Prostate gland (tissue), 2 donors: ENCODE measurements around the gene FRG2B. TPM values are rescaled to one million over a fixed set of nuclear protein-coding genes. Genes with fewer than 3 reads are reported as not detected.
"Not testable (repeated sequence)": the region's sequence is repeated elsewhere in the genome, so short reads cannot be mapped to it uniquely, and the experiment has no call there.

Experiments
- DNase-seq: peaks from one replicate; pipeline ENCODE4 v3.0.0-alpha.2; 2019; ENCODE audit warnings: low spot score
- H3K27ac ChIP-seq, 2 donors: fragments of 200-600 bp; sonication (generic); 2 replicates each; pipeline ENCODE4 v1.5.1; 2017 to 2019
- H3K27me3 ChIP-seq: fragments of 200-600 bp; sonication (generic); replicated peaks from 2 replicates; pipeline ENCODE4 v1.5.1; 2019; ENCODE audit not compliant: insufficient read depth
- H3K36me3 ChIP-seq, 2 donors: fragments of 200-600 bp; sonication (generic); 1 replicate in 1 of 2; 2 replicates in 1 of 2; pipeline versions ENCODE4 v1.5.1 to v1.8.1; 2017 to 2019
- H3K4me1 ChIP-seq: fragments of 200-600 bp; sonication (generic); replicated peaks from 2 replicates; pipeline ENCODE4 v1.5.1; 2019
- H3K4me3 ChIP-seq, 2 donors: fragments of 200-600 bp; sonication (generic); 2 replicates each; pipeline ENCODE4 v1.5.1; 2017 to 2019
- H3K9me3 ChIP-seq: fragments of 200-600 bp; sonication (generic); 2 replicates; pipeline ENCODE4 v1.5.1; 2017
- CTCF ChIP-seq, 4 experiments: fragments of 200-600 bp in 2 of 4; fragments of 450-650 bp in 2 of 4; sonication (generic) in 2 of 4; IDR thresholded peaks; 1 replicate in 3 of 4; 2 replicates in 1 of 4; pipeline ENCODE4 v1.5.1; 2016 to 2019; ENCODE audit warnings: antibody characterized with exemption in 4 of 4, mild to moderate bottlenecking in 2 of 4, moderate library complexity in 2 of 4
- POLR2A ChIP-seq: fragments of 450-650 bp; IDR thresholded peaks from one replicate; pipeline ENCODE4 v1.6.1; 2016; ENCODE audit warnings: antibody characterized with exemption, mild to moderate bottlenecking
- POLR2AphosphoS5 ChIP-seq: sonication (generic); formaldehyde crosslinking; IDR thresholded peaks from one replicate; pipeline ENCODE4 v1.6.1; 2017; ENCODE audit warnings: antibody characterized with exemption
- WGBS: methylation state at CpG from one replicate; pipeline ENCODE4 v1.1.5; 2018; 5-methylcytosine and 5-hydroxymethylcytosine counted together
- intact Hi-C: fragments of 100-400 bp; cut with DNase I; formaldehyde crosslinking; loops from one replicate; pipeline ENCODE4 v1.14.2; 2022
- total RNA-seq, 2 donors: library from RNA; depleted of rRNA; stranded (reverse); fragments of >200 nt; gene quantifications; one replicate each; pipeline ENCODE4 v1.1.0, GENCODE V29; 2016

Gene FRG2B
- total RNA-seq, 2 donors from 2014 or later: not detected

GRCh38 chr10:133590970-133591359 lies 35.6 kb downstream of the FRG2B start:
- Histone ChIP-seq H3K4me3 (no peak overlapping the region), H3K27me3 (peaks cover 4% of the 10 kb centered on the region), H3K4me1 (no peaks in the 10 kb centered on the region), H3K9me3 (no peaks in the 10 kb centered on the region), H3K36me3 (no peaks in the 10 kb centered on the region), H3K27ac (no peak overlapping the region)
- TF ChIP-seq POLR2A (no peak), CTCF (IDR thresholded peaks at IDR 0.05) (no peak), POLR2AphosphoS5 (no peak)
- intact Hi-C loops: no loop called here
- no peak for DNase-seq
- 79% methylated on average over 10 of the region's 10 CpGs for WGBS

DNA sequence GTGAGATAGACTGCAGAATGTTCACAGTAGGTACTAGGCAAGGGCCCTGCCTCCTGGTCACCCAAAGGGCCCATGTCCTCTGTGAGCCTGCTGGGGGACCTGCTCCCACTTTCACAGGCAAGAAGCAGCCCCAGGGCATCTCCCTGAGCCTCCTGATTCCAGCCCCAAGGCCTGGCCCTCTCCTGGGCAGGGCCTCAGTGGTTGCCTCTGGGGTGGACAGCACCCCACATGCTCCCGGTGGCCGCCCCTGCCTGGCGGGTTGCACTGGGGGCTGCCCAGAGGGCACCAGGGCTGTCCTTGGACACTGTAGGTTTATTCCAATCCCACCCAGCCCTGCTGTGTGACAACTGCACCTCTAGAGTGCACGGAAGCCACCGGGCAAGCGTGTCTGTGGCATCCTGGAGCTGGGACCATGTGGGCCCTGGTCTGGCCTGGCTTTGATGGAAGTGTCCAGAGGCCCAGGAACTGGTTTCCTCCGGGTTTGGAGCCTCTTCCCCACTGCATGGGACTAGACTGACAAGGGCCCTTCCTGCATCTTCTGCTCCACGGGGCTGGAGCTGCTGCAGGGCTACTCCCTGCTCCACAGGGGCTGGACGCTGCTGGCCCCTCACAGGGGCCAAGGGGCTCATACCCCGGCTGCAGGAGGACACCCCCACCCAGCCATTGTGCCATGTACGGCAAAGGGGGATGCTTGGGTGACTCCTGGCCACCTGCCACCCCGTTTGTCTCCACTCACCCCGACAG lies 36.2 kb downstream of the FRG2B start:
- H3K27me3 ChIP-seq: peaks cover 4% of the 10 kb centered on the region
- H3K27ac ChIP-seq: no peak overlapping the region
- H3K9me3 ChIP-seq: no peaks in the 10 kb centered on the region
- H3K4me3 ChIP-seq: no peak overlapping the region
- no peak for TF ChIP-seq POLR2AphosphoS5
- no peak for TF ChIP-seq CTCF (IDR thresholded peaks at IDR 0.05)
- TF ChIP-seq POLR2A: no peak
- intact Hi-C loops: no loop called here
- H3K36me3 ChIP-seq: no peaks in the 10 kb centered on the region
- WGBS: 87% methylated on average over 11 of the region's 13 CpGs
- H3K4me1 ChIP-seq: no peaks in the 10 kb centered on the region
- no peak for DNase-seq

DNA sequence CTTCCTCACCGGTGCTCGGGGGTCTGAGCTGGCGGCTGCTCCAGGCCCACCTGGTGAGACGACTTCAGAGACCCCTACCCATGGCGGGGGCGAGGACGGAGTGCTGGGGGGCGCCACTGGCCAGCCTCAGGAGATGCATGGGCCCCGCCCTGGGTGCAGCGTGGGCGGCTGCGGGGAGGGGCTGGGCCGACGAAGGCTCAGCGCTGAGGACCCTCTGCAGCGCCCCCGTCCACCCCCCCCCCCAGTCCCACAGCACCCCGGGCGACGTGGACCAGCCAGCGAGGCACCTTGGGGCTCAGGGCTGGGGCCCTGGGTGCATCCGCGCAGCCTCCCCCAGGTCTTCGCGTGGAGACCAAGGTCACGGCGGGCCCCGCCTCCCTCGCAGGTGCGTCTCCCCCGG lies 49.6 kb downstream of the FRG2B start:
- H3K36me3 ChIP-seq, DNase-seq, H3K4me1 ChIP-seq, H3K27ac ChIP-seq, H3K27me3 ChIP-seq, H3K9me3 ChIP-seq, intact Hi-C loops, H3K4me3 ChIP-seq: not testable (repeated sequence)
- WGBS: 98% methylated on average over 10 of the region's 31 CpGs

Other genes with a start within 250 kb of the FRG2B start
- 10 to 100 TPM; 17.5 to 20.2 TPM for gene PAOX, start 247.5 kb downstream of the FRG2B start, total RNA-seq
- gene MTG1, start 232.6 kb downstream of the FRG2B start, total RNA-seq: 10 to 100 TPM; 26.8 to 67.4 TPM
- 1 to 10 TPM in 1 of 2 donors, under 1 TPM in 1; 0.09 to 1.2 TPM for gene SPRN, start 202.2 kb downstream of the FRG2B start, total RNA-seq
- gene SCART1, start 172.8 kb downstream of the FRG2B start, total RNA-seq: 10 to 100 TPM in 1 of 2 donors, 1 to 10 TPM in 1; 2.2 to 10.1 TPM
- gene CYP2E1, start 99.4 kb downstream of the FRG2B start, total RNA-seq: 1 to 10 TPM; 3.7 to 8.1 TPM
- gene SYCE1, start 61.2 kb downstream of the FRG2B start, total RNA-seq: 10 to 100 TPM in 1 of 2 donors, 1 to 10 TPM in 1; 1.7 to 12.3 TPM